ENCODE data around the gene CTDSPL2.

DNA sequence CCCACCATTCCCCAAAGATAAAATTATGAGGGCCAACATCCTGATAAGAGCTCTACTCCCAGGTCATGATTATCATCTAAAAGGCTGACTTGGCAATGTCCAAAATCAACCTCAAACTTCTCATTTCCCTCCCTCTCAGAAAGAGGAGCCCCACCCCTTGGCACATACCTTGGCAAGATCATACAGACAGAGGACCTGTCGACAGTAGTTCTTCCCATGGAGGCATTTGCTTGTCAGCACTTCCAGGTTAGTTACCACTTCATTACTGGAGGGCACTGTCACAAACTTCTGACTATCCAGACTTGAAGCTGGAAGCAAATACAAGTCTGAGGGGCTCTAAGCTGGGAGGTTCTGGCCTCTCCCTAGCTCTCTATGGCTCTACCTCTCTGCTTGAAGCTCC is 147.3 kb downstream of the CTDSPL2 start:
- TF ChIP-seq EZH2phosphoT487 (IDR thresholded peaks at IDR 0.05; ENCODE audit: insufficient read depth, low read depth): no peak
- no peak for TF ChIP-seq EZH2 (IDR thresholded peaks at IDR 0.05; ENCODE audit: insufficient read depth, poor library complexity, severe bottlenecking)
